Breast epithelium (tissue), 3 donors: Measurements from ENCODE around the gene CHMP3.

Experiments
- CTCF ChIP-seq, 3 donors: fragments of 450-650 bp; IDR thresholded peaks; one replicate each; pipeline ENCODE4 v1.5.1; 2016 to 2017; ENCODE audit warnings: antibody characterized with exemption in 3 of 3, mild to moderate bottlenecking in 3 of 3, moderate library complexity in 3 of 3
- POLR2A ChIP-seq: fragments of 450-650 bp; IDR thresholded peaks from one replicate; pipeline ENCODE4 v1.6.1; 2016; ENCODE audit warnings: antibody characterized with exemption, mild to moderate bottlenecking, moderate library complexity
- POLR2AphosphoS5 ChIP-seq, 3 donors: sonication (generic); formaldehyde crosslinking; IDR thresholded peaks; one replicate each; pipeline ENCODE4 v1.6.1; 2017; ENCODE audit warnings: antibody characterized with exemption in 3 of 3

- no peak for TF ChIP-seq CTCF (IDR thresholded peaks at IDR 0.05)
- no peak for TF ChIP-seq POLR2A
- TF ChIP-seq POLR2AphosphoS5 (IDR thresholded peaks at IDR 0.05) = no peak
These were observed 102.0 kb downstream of the CHMP3 start for GRCh38 chr2:86461042-86461743.
